GM23248 (cell line): ENCODE results near the gene DHRS7B. TPM values are rescaled to one million over a fixed set of nuclear protein-coding genes. Genes with fewer than 3 reads are reported as not detected.

Source experiments
- DNase-seq: peaks from one replicate; pipeline ENCODE4 v3.0.0-alpha.2; 2015
- H2AFZ ChIP-seq: fragments of 200-600 bp; sonication (generic); 2 replicates; pipeline ENCODE4 v1.6.1; 2016; ENCODE audit warnings: antibody characterized with exemption
- H3F3A ChIP-seq: fragments of 200-600 bp; sonication (generic); 2 replicates; pipeline ENCODE4 v1.6.1; 2016; ENCODE audit warnings: mild to moderate bottlenecking, antibody characterized with exemption, mixed run types; ENCODE audit not compliant: insufficient read depth
- H3K27ac ChIP-seq: fragments of 200-600 bp; sonication (generic); 2 replicates; pipeline ENCODE4 v1.5.1; 2016; ENCODE audit warnings: mild to moderate bottlenecking
- H3K27me3 ChIP-seq: fragments of 200-600 bp; sonication (generic); replicated peaks from 2 replicates; pipeline ENCODE4 v1.6.1; 2016; ENCODE audit warnings: mild to moderate bottlenecking; ENCODE audit not compliant: insufficient read depth
- H3K36me3 ChIP-seq: fragments of 200-600 bp; sonication (generic); 2 replicates; pipeline ENCODE4 v1.6.1; 2016; ENCODE audit warnings: low read depth, mild to moderate bottlenecking
- H3K4me1 ChIP-seq: fragments of 200-600 bp; sonication (generic); 2 replicates; pipeline ENCODE4 v1.6.1; 2016; ENCODE audit warnings: mild to moderate bottlenecking; ENCODE audit not compliant: insufficient read depth
- H3K4me2 ChIP-seq: fragments of 200-600 bp; sonication (generic); one replicate; pipeline ENCODE4 v1.6.1; 2016; ENCODE audit warnings: mild to moderate bottlenecking; ENCODE audit not compliant: unreplicated experiment
- H3K4me3 ChIP-seq: fragments of 200-600 bp; sonication (generic); 2 replicates; pipeline ENCODE4 v1.5.1; 2016; ENCODE audit warnings: mild to moderate bottlenecking
- H3K79me2 ChIP-seq: fragments of 200-600 bp; sonication (generic); 2 replicates; pipeline ENCODE4 v1.6.1; 2016; ENCODE audit warnings: mild to moderate bottlenecking; ENCODE audit not compliant: insufficient read depth
- H3K9ac ChIP-seq: fragments of 200-600 bp; sonication (generic); 2 replicates; pipeline ENCODE4 v1.6.1; 2016; ENCODE audit warnings: mild to moderate bottlenecking
- H3K9me2 ChIP-seq: fragments of 200-600 bp; sonication (generic); 2 replicates; pipeline ENCODE4 v1.6.1; 2016; ENCODE audit warnings: mixed run types, mild to moderate bottlenecking, moderate library complexity; ENCODE audit not compliant: insufficient read depth
- H3K9me3 ChIP-seq: fragments of 200-600 bp; sonication (generic); one replicate; pipeline ENCODE4 v1.6.1; 2017; ENCODE audit warnings: low read depth
- H4K20me1 ChIP-seq: fragments of 200-600 bp; sonication (generic); 2 replicates; pipeline ENCODE4 v1.6.0; 2016; ENCODE audit not compliant: insufficient read depth
- EZH2 ChIP-seq: fragments of 200-600 bp; sonication (generic); IDR thresholded peaks from 2 replicates; pipeline ENCODE4 v1.6.1; 2018; ENCODE audit warnings: antibody characterized with exemption, mild to moderate bottlenecking; ENCODE audit not compliant: insufficient read depth, poor library complexity, severe bottlenecking
- EZH2phosphoT487 ChIP-seq: fragments of 200-600 bp; sonication (generic); IDR thresholded peaks from 2 replicates; pipeline ENCODE4 v1.6.1; 2018; ENCODE audit warnings: antibody characterized with exemption, moderate library complexity, mild to moderate bottlenecking, low read depth; ENCODE audit not compliant: insufficient read depth
- WGBS, 2 experiments: methylation state at CpG; one replicate each; pipeline ENCODE4 v1.1.6; 2015 to 2017; ENCODE audit warnings: low lambda C conversion rate in 2 of 2, low coverage in 1 of 2; ENCODE audit errors: missing lambda C conversion rate in 2 of 2; 5-methylcytosine and 5-hydroxymethylcytosine counted together
- in situ Hi-C: fragments of 300-500 bp; cut with MboI; formaldehyde crosslinking; loops from 2 replicates; pipeline ENCODE4 v1.15.0; 2020
- polyA plus RNA-seq: library from polyadenylated mRNA; unstranded; fragments of >200 nt; fragmentation: Nextera tagmentation; extraction: Ambion mirVana; gene quantifications from 2 replicates; pipeline ENCODE4 v1.2.1, GENCODE V29; 2016
- total RNA-seq: library from RNA; depleted of rRNA; stranded (reverse); fragments of >200 nt; shearing (Covaris generic); gene quantifications from 2 replicates; pipeline ENCODE4 v1.2.3, GENCODE V29; 2014

The DHRS7B gene
- total and polyA plus RNA-seq, 2 experiments from 2014 or later = 34.7 to 36.9 TPM

GRCh38 chr17:21208352-21208751, 81.6 kb downstream of the DHRS7B start:
- H3K79me2 ChIP-seq = peaks cover 100% of the 10 kb centered on the region
- no peak for TF ChIP-seq EZH2
- no peak for TF ChIP-seq EZH2phosphoT487
- no peak overlapping the region for H3K4me3 ChIP-seq
- in situ Hi-C loops = no loop called here
- 75 to 83% methylated on average over 7 of the region's 7 CpGs for WGBS, 2 experiments
- H3K9me2 ChIP-seq = no peaks in the 10 kb centered on the region
- no peak overlapping the region for H2AFZ ChIP-seq
- H3K9me3 ChIP-seq = no peaks in the 10 kb centered on the region
- H3K9ac ChIP-seq = no peak overlapping the region
- no peak overlapping the region for H3K4me2 ChIP-seq
- peaks cover 33% of the 10 kb centered on the region for H3K4me1 ChIP-seq
- no peak for DNase-seq
- peak overlapping the region; percentile 56; the same call in 1 of the 2 replicates for H3K27ac ChIP-seq
- peaks cover 5% of the 10 kb centered on the region; the same call in 1 of the 2 replicates for H4K20me1 ChIP-seq
- peaks cover 6% of the 10 kb centered on the region; the same call in 1 of the 2 replicates for H3K36me3 ChIP-seq
- H3K27me3 ChIP-seq = no peaks in the 10 kb centered on the region
- H3F3A ChIP-seq = peaks cover 13% of the 10 kb centered on the region

GRCh38 chr17:21209511-21210175, 82.9 kb downstream of the DHRS7B start:
- Histone ChIP-seq H3K4me2 (peak overlapping the region; percentile 22), H4K20me1 (peaks cover 5% of the 10 kb centered on the region; the same call in 1 of the 2 replicates), H3K4me1 (peaks cover 28% of the 10 kb centered on the region), H3K36me3 (peaks cover 6% of the 10 kb centered on the region; the same call in 1 of the 2 replicates), H3K79me2 (peaks cover 93% of the 10 kb centered on the region), H3F3A (peaks cover 13% of the 10 kb centered on the region), H2AFZ (no peak overlapping the region), H3K9me3 (no peaks in the 10 kb centered on the region), H3K27ac (peak overlapping the region; percentile 56), H3K27me3 (no peaks in the 10 kb centered on the region), H3K4me3 (no peak overlapping the region), H3K9me2 (no peaks in the 10 kb centered on the region), H3K9ac (peak overlapping the region; percentile 46)
- 55 to 59% methylated on average over 17 of the region's 17 CpGs for WGBS, 2 experiments
- in situ Hi-C loops = no loop called here
- peak; percentile 57 for DNase-seq
- TF ChIP-seq EZH2 = no peak
- TF ChIP-seq EZH2phosphoT487 = no peak

- no peak overlapping the region for H3K9ac ChIP-seq
- H2AFZ ChIP-seq = no peak overlapping the region
- H3K4me1 ChIP-seq = peaks cover 30% of the 10 kb centered on the region
- H4K20me1 ChIP-seq = peaks cover 5% of the 10 kb centered on the region; the same call in 1 of the 2 replicates
- no peak overlapping the region for H3K4me3 ChIP-seq
- DNase-seq = no peak
- no peaks in the 10 kb centered on the region for H3K27me3 ChIP-seq
- in situ Hi-C loops = no loop called here
- H3K4me2 ChIP-seq = no peak overlapping the region
- no peaks in the 10 kb centered on the region for H3K9me2 ChIP-seq
- H3F3A ChIP-seq = peaks cover 20% of the 10 kb centered on the region
- no peak overlapping the region for H3K27ac ChIP-seq
- no peaks in the 10 kb centered on the region for H3K9me3 ChIP-seq
- WGBS, 2 experiments = 88% methylated on average over 15 of the region's 15 CpGs
- TF ChIP-seq EZH2 (no peak), EZH2phosphoT487 (no peak)
- H3K79me2 ChIP-seq = peaks cover 92% of the 10 kb centered on the region
- H3K36me3 ChIP-seq = peaks cover 6% of the 10 kb centered on the region; the same call in 1 of the 2 replicates
Measured at GRCh38 chr17:21210411-21211076, 83.8 kb downstream of the DHRS7B start.

- in situ Hi-C loops = no loop called here
- H4K20me1 ChIP-seq = peaks cover 5% of the 10 kb centered on the region; the same call in 1 of the 2 replicates
- no peaks in the 10 kb centered on the region; the same call in 1 of the 2 replicates for H3K36me3 ChIP-seq
- peaks cover 92% of the 10 kb centered on the region for H3K79me2 ChIP-seq
- peaks cover 20% of the 10 kb centered on the region for H3F3A ChIP-seq
- no peaks in the 10 kb centered on the region for H3K9me3 ChIP-seq
- peak overlapping the region; percentile 96 for H3K27ac ChIP-seq
- TF ChIP-seq EZH2phosphoT487 = no peak
- no peak for TF ChIP-seq EZH2
- H2AFZ ChIP-seq = no peak overlapping the region
- H3K4me1 ChIP-seq = peaks cover 34% of the 10 kb centered on the region
- H3K4me2 ChIP-seq = peak overlapping the region; percentile 97
- peak; percentile 28 for DNase-seq
- no peaks in the 10 kb centered on the region for H3K9me2 ChIP-seq
- no peaks in the 10 kb centered on the region for H3K27me3 ChIP-seq
- 72 to 78% methylated on average over 9 of the region's 9 CpGs for WGBS, 2 experiments
- peak overlapping the region; percentile 96 for H3K4me3 ChIP-seq
- H3K9ac ChIP-seq = peak overlapping the region; percentile 98
Measured at GRCh38 chr17:21211825-21212479, 85.2 kb downstream of the DHRS7B start.
